Measurements from ENCODE around the gene TIMM44.

GRCh38 chr19:7913652-7914051 is 29.8 kb downstream of the TIMM44 start:
- no peak for TF ChIP-seq CTCF (IDR thresholded peaks at IDR 0.05; ENCODE audit: low read depth, low read length, missing input control)
- TF ChIP-seq REST (IDR thresholded peaks at IDR 0.05): no peak
- TF ChIP-seq ZBTB33 (IDR thresholded peaks at IDR 0.05): no peak
- TF ChIP-seq MAX (IDR thresholded peaks at IDR 0.05): no peak
- no peak for TF ChIP-seq GABPA (IDR thresholded peaks at IDR 0.05 in 1 of 2, conservative IDR thresholded peaks at IDR 0.05 in 1 of 2)
- no peak for TF ChIP-seq RAD21 (IDR thresholded peaks at IDR 0.05)
- no peak for TF ChIP-seq HNF4A (conservative IDR thresholded peaks at IDR 0.05)
- no peak for TF ChIP-seq ATF3 (IDR thresholded peaks at IDR 0.05)
- no peak for TF ChIP-seq YY1 (IDR thresholded peaks at IDR 0.05)
- TF ChIP-seq EGR1 (IDR thresholded peaks at IDR 0.05; ENCODE audit: low read depth in 2 of 2): no peak
- TF ChIP-seq SP1 (IDR thresholded peaks at IDR 0.05): no peak
- TF ChIP-seq TAF1 (conservative IDR thresholded peaks at IDR 0.05): no peak
- TF ChIP-seq RXRA (IDR thresholded peaks at IDR 0.05): no peak
